SU-DHL-6 (cell line): ENCODE data around the gene DYNC1H1.

Experiments used
- H2AFZ ChIP-seq: fragments of 200-600 bp; sonication (generic); 2 replicates; pipeline ENCODE4 v1.6.1; 2014; ENCODE audit warnings: low read depth, mild to moderate bottlenecking, moderate library complexity, mixed read lengths, antibody characterized with exemption, low read length; ENCODE audit not compliant: severe bottlenecking
- H3F3A ChIP-seq: fragments of 200-600 bp; shearing (Covaris generic); 2 replicates; pipeline ENCODE4 v1.6.0; 2016; ENCODE audit warnings: antibody characterized with exemption, mild to moderate bottlenecking; ENCODE audit not compliant: insufficient read depth
- H3K27ac ChIP-seq: fragments of 200-600 bp; sonication (generic); 2 replicates; pipeline ENCODE4 v1.5.1; 2016; ENCODE audit warnings: low read depth, mild to moderate bottlenecking, low read length, moderate library complexity, mixed read lengths
- H3K27me3 ChIP-seq: fragments of 200-600 bp; sonication (generic), shearing (Covaris generic); 2 replicates; pipeline ENCODE4 v1.6.0; 2014; ENCODE audit warnings: mild to moderate bottlenecking, low read length
- H3K36me3 ChIP-seq: fragments of 200-600 bp; sonication (generic); 2 replicates; pipeline ENCODE4 v1.6.1; 2014; ENCODE audit warnings: mild to moderate bottlenecking, low read length, mixed read lengths
- H3K4me2 ChIP-seq: fragments of 300-600, 200-600 bp; shearing (Covaris generic), sonication (generic); 2 replicates; pipeline ENCODE4 v1.6.0; 2014; ENCODE audit warnings: low read length, low read depth, mild to moderate bottlenecking; ENCODE audit not compliant: poor library complexity, severe bottlenecking
- H3K4me3 ChIP-seq: fragments of 200-600 bp; sonication (generic); 2 replicates; pipeline ENCODE4 v1.5.1; 2014; ENCODE audit warnings: antibody characterized with exemption, low read length, mild to moderate bottlenecking, mixed read lengths; ENCODE audit not compliant: insufficient read depth, poor library complexity, severe bottlenecking
- H3K79me2 ChIP-seq: fragments of 200-600 bp; sonication (generic); 2 replicates; pipeline ENCODE4 v1.6.1; 2014; ENCODE audit warnings: mild to moderate bottlenecking, low read length, moderate library complexity; ENCODE audit not compliant: insufficient read depth
- H3K9ac ChIP-seq: fragments of 200-600 bp; sonication (generic); 2 replicates; pipeline ENCODE4 v1.7.0; 2014; ENCODE audit warnings: mild to moderate bottlenecking, low read length
- H3K9me2 ChIP-seq: fragments of 200-600 bp; sonication (generic); replicated peaks from 2 replicates; pipeline ENCODE4 v1.6.1; 2014; ENCODE audit warnings: low read length; ENCODE audit not compliant: insufficient read depth
- H3K9me3 ChIP-seq: fragments of 200-600 bp; sonication (generic); 2 replicates; pipeline ENCODE4 v1.6.1; 2014; ENCODE audit warnings: low read length, mixed read lengths; ENCODE audit not compliant: insufficient read depth
- H4K20me1 ChIP-seq: fragments of 200-600 bp; sonication (generic); 2 replicates; pipeline ENCODE4 v1.6.1; 2014; ENCODE audit warnings: low read depth, mild to moderate bottlenecking, antibody characterized with exemption, low read length, moderate library complexity, mixed read lengths
- CTCF ChIP-seq: fragments of 200-600 bp; sonication (generic); IDR thresholded peaks from one replicate; pipeline ENCODE4 v1.5.1; 2017; ENCODE audit warnings: antibody characterized with exemption, mild to moderate bottlenecking, low read length, moderate library complexity; ENCODE audit not compliant: insufficient read depth, poor library complexity, severe bottlenecking
- EZH2phosphoT487 ChIP-seq: fragments of 200-600 bp; sonication (generic), shearing (Covaris generic); conservative IDR thresholded peaks from 2 replicates; pipeline ENCODE4 v1.6.1; 2018; ENCODE audit warnings: mild to moderate bottlenecking, antibody characterized with exemption, low read length, moderate library complexity, mixed read lengths

The DYNC1H1 gene

GRCh38 chr14:101964297-101965180, at the start of gene DYNC1H1:
DYNC1H1 (plus strand) TSS chr14:101964573; CDS start chr14:101964692, 119 bp downstream.
- TF ChIP-seq EZH2phosphoT487, result no peak
- TF ChIP-seq CTCF, result no peak
- Histone ChIP-seq H4K20me1 (peaks cover 11% of the 10 kb centered on the region), H3K79me2 (peaks cover 43% of the 10 kb centered on the region), H3K9ac (peak within 1 kb of the TSS; percentile 91), H3K36me3 (no peaks in the 10 kb centered on the region), H3K9me2 (no peaks in the 10 kb centered on the region), H3K9me3 (no peaks in the 10 kb centered on the region), H2AFZ (peak within 1 kb of the TSS; percentile 89), H3F3A (peaks cover 4% of the 10 kb centered on the region; the same call in 1 of the 2 replicates), H3K27ac (peak within 1 kb of the TSS; percentile 52), H3K4me2 (peak within 1 kb of the TSS; percentile 59), H3K4me3 (peak within 1 kb of the TSS; percentile 82), H3K27me3 (no peaks in the 10 kb centered on the region)

DNA sequence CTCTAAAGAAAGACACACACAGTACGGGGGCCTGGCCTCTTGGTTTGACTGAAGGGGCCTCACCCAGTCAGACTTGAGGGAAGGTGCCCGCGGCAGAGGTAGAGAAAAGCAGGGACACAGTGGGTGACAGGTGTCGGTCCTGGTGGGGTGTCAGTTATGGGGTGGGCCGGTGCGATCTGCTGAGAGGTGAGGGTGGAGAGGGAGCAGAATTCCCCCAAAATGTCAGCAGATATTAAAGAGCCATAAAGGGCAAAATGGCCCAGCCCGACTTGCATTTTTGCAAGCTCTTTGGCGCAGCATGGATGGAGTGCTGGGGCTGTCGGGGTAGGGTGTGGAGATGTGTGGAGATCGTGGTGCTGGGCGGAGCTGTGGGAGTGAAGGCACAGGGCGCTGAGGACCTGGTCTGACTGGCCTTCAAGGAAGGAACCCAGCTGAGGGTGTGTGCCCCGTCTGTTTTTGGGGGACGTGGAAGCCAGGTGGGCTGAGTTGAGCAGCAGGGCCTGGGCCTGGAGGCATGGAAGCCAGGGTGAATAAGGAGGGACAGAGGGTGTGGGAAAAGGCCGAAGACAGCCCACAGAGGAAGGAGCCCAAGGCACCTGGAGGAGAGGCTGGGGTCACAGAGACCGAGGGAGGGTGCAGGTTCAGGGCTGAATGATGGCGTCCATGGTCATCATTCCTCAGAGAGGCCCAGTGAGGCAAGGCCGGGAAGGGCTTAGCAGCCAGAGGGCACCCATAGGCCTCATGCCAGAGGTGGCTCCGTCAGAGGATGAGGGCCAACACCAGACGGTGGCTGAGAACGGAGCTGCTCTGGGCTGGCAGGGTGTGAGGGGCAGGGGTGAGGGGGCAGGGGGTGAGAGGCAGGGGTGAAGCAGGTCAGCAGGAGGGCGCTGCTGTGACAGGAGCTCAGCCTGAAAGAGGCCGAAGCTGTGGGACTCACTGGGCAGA, 48.2 kb upstream of the DYNC1H1 start:
- Histone ChIP-seq H3K4me3 (no peak overlapping the region), H3K27ac (no peak overlapping the region), H3K9ac (no peak overlapping the region), H2AFZ (no peak overlapping the region), H3F3A (no peaks in the 10 kb centered on the region), H4K20me1 (no peaks in the 10 kb centered on the region), H3K9me3 (no peaks in the 10 kb centered on the region), H3K36me3 (peaks cover 4% of the 10 kb centered on the region; the same call in 1 of the 2 replicates), H3K9me2 (no peaks in the 10 kb centered on the region), H3K4me2 (no peak overlapping the region), H3K27me3 (no peaks in the 10 kb centered on the region), H3K79me2 (no peaks in the 10 kb centered on the region)
- no peak for TF ChIP-seq CTCF

GRCh38 chr14:101916816-101917412, 47.5 kb upstream of the DYNC1H1 start:
- Histone ChIP-seq H3K9me2 (no peaks in the 10 kb centered on the region), H3F3A (no peaks in the 10 kb centered on the region), H3K27me3 (no peaks in the 10 kb centered on the region), H2AFZ (no peak overlapping the region), H3K27ac (no peak overlapping the region), H3K36me3 (peaks cover 7% of the 10 kb centered on the region; the same call in 1 of the 2 replicates), H4K20me1 (no peaks in the 10 kb centered on the region), H3K9me3 (no peaks in the 10 kb centered on the region), H3K9ac (no peak overlapping the region), H3K4me2 (no peak overlapping the region), H3K4me3 (no peak overlapping the region), H3K79me2 (no peaks in the 10 kb centered on the region)
- TF ChIP-seq EZH2phosphoT487 (no peak), CTCF (no peak)
